GM12872 (cell line): ENCODE data around the gene GATA3.

Experiments used
- CTCF ChIP-seq: IDR thresholded peaks from 3 replicates; pipeline ENCODE4 v1.5.1; 2011; ENCODE audit warnings: low read depth, mild to moderate bottlenecking, low read length, moderate library complexity; ENCODE audit not compliant: insufficient read depth

The GATA3 gene

GRCh38 chr10:8051109-8051821, 3.2 kb upstream of the GATA3 start:
- no peak for TF ChIP-seq CTCF

- TF ChIP-seq CTCF = no peak
Observed at GRCh38 chr10:8051851-8052257, 2.6 kb upstream of the GATA3 start.

- no peak for TF ChIP-seq CTCF
Observed at GRCh38 chr10:8052341-8052955, 2.0 kb upstream of the GATA3 start.

GRCh38 chr10:8052956-8053445, 1.5 kb upstream of the GATA3 start:
- no peak for TF ChIP-seq CTCF

- TF ChIP-seq CTCF = peak; percentile 92
Observed at GRCh38 chr10:8053446-8054243, 843 bp upstream of the GATA3 start.

- no peak for TF ChIP-seq CTCF
Observed at GRCh38 chr10:8054244-8054493, 319 bp upstream of the GATA3 start.
